ENCODE data around the gene KLK14.

Gene KLK14

DNA sequence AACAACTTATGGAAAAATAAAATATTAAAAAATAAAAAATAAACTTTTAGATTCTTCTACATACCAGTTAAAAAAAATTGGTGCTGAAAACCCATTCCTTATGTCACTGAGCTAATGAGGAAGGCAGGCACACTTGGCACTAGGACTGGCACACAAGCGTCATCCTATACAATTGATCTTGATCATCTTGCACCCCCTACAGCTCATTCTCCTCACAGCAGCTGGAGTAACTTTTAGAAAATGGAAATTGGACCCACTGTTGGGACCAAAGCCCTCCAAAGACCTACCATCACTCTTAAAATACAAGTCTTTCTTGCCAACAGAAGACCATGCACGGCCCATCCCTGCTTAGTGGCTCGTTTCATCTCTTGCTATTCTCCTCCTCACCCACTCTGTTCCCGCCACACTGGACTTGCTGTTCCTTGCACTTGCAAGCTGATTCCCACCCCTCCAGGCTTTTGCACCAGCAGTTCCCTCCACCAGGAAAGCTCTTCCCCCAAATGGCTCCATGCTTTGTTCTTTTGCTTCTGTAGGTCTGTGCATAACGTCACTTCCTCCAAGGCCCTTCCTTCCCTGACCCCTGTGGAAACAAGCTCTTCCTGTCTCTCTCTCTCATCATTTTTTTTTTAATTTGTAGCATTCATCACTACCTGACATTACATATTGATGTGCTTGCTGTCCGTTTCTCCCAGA lies 13.9 kb upstream of the KLK14 start:
- no peak overlapping the region for H3K4me3 ChIP-seq (replicated peaks; ENCODE audit: low read depth, low read length)
- peak; percentile 10 for DNase-seq (ENCODE audit: low read depth)
- TF ChIP-seq, protein P1, sequence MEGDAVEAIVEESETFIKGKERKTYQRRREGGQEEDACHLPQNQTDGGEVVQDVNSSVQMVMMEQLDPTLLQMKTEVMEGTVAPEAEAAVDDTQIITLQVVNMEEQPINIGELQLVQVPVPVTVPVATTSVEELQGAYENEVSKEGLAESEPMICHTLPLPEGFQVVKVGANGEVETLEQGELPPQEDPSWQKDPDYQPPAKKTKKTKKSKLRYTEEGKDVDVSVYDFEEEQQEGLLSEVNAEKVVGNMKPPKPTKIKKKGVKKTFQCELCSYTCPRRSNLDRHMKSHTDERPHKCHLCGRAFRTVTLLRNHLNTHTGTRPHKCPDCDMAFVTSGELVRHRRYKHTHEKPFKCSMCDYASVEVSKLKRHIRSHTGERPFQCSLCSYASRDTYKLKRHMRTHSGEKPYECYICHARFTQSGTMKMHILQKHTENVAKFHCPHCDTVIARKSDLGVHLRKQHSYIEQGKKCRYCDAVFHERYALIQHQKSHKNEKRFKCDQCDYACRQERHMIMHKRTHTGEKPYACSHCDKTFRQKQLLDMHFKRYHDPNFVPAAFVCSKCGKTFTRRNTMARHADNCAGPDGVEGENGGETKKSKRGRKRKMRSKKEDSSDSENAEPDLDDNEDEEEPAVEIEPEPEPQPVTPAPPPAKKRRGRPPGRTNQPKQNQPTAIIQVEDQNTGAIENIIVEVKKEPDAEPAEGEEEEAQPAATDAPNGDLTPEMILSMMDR (IDR thresholded peaks at IDR 0.05; ENCODE audit: low read length, missing control alignments): peak; percentile 25

DNA sequence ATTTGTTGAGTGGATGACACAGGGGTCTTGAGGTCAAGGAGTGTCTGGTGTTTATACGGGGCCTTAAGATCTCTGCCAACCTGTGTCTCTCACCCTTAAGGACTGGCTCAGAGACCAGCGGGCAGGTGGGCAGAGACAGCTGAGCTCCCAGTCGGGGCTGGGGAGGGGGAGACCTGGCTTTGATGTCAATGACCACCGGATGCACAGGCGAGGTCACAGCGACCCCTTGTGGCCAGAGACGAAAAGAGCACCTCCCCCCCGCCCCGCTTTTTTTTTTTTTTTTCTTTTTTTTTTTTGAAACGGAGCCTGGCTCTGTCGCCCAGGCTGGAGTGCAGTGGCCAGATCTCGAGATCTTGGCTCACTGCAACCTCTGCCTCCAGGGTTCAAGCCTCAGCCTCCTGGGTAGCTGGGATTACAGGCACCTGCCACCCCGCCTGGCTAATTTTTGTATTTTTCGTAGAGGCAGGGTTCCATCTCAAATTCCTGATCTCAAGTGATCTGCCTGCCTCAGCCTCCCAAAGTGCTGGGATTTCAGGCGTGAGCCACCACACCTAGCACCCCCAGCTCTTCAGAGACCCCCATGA lies 12.1 kb upstream of the KLK14 start:
- no peak overlapping the region for H3K4me3 ChIP-seq (replicated peaks; ENCODE audit: low read depth, low read length)
- TF ChIP-seq, protein P1 (IDR thresholded peaks at IDR 0.05; ENCODE audit: low read length, missing control alignments): peak; percentile 56
- DNase-seq (ENCODE audit: low read depth): peak; percentile 12

DNA sequence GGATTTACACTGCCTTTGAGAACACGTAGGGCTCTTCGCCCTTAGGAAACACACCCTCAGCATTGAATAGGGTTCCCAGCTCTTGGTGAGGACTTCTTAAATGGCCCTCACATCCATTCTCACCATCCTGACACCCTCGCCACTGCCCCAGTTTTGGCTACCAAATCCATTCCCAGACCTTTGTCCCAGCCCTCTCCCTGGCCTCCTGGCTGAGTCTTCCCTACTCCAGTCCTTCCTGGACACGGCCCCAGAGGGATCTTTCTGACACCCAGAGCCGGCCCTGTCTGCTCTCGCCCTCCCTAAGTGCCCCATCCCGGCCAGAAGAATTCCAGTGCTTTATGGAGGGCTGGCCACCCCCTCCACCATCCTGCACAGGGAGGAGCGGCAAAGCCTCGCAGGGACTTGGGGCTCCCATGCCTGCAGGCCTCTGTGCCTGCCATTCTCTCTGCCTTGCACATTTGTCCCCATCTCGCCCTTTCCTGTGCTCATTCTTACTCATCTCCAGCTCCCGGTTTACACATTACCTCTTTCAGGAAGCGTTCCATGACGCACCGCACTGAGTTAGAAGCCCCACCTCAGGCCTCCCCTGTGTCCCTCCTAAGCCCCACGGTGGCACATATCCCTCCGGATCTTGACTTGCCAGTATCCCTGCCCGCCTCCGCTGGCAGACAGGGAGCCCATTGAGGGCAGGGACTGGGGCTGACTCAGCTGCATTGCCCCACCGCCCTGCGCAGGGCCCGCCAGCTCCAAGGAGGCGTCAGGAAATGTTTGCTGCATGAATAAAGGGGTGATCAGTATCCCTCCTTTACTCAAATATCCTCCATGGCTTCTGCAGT lies 11.0 kb upstream of the KLK14 start:
- TF ChIP-seq, protein P1 (IDR thresholded peaks at IDR 0.05; ENCODE audit: low read length, missing control alignments): no peak
- DNase-seq (ENCODE audit: low read depth): no peak
- H3K4me3 ChIP-seq (replicated peaks; ENCODE audit: low read depth, low read length): no peak overlapping the region

DNA sequence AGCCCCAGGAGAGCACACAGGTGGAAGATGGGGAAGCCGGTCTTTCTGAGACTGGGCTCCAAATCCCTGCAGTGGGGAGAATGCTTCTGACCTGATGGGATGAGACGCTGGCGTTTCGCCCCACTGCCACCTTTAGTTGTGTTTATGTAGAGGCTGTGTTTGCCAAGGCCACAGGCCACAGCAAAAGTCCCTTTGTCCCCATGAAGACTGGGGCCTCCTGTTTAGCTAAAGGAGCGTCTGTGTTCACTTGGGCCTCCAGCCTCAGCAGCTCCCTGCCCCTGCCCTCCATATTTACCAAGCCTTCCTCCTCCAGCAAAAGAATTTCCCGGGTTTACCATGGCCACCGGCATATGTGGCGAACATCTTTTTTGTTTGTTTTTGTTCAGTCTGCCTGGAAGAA lies 10.4 kb upstream of the KLK14 start:
- no peak for DNase-seq (ENCODE audit: low read depth)
- no peak overlapping the region for H3K4me3 ChIP-seq (replicated peaks; ENCODE audit: low read depth, low read length)
- TF ChIP-seq, protein P1 (IDR thresholded peaks at IDR 0.05; ENCODE audit: low read length, missing control alignments): no peak

DNA sequence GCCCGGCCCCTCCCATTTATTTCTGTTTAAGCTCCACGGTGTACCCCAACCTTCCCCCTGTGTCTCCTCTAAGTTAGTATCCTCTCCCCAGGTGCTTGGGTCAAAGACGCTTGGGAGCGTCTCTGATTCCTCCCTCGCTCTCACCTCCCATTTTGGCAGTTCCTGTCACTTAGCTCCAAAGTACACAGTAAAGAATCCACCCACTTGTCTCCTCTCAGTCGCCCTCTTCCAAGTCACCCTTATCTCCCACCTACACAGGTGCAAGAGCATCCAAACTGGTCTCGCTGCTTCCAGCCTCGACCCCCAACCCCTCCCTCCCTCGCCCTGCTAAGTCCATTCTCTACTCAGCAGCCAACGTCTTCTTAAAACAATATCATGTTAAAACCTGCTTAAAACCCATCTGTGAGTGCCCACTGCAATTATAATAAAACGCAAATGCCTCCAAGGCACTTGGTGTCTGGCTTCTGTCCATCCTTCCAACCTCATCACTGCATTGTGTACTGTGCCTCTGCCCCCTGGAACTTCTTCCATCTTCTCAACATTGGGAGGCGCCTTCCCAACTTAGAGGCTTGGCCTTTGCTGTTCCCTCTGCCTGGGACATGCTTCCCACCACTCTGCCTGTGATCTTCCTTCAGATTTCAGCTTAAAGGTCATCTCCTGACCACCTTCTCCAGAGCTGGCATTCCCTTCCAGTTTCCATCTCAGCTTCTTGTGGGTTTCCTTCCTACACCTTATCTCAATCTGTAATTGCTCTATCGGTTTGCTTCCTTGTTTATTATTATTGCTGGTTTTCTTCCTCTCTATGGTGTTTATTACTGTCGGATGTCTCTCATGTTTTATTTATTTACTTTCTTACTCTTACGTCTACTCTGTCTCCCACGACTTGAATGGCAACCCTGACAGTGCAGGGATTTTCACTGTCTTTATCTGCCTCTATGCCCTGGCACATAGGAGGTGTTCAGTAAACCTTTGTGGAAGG lies 9.5 kb upstream of the KLK14 start:
- no peak overlapping the region for H3K4me3 ChIP-seq (replicated peaks; ENCODE audit: low read depth, low read length)
- no peak for DNase-seq (ENCODE audit: low read depth)
- TF ChIP-seq, protein P1 (IDR thresholded peaks at IDR 0.05; ENCODE audit: low read length, missing control alignments): no peak

DNA sequence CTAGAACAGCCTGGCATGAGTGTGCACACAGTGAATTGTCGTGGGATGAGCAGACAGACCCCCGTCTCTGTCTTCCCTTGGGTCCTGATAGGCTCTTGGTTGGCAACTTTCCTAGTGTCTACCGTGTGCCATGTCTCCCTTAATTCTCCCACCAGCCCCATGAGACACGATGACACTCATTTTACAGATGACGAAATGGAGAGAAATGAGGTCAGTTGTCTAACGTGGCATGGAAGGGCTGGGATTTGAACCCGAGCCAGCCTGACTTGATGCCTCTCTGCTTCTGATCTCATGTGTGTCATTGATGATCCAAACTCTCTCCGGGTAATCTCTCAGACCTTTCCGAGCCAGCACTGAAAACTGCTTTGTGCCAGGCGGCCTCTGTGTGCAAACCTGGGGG lies 8.4 kb upstream of the KLK14 start:
- TF ChIP-seq, protein P1 (IDR thresholded peaks at IDR 0.05; ENCODE audit: low read length, missing control alignments): no peak
- H3K4me3 ChIP-seq (replicated peaks; ENCODE audit: low read depth, low read length): no peak overlapping the region
- DNase-seq (ENCODE audit: low read depth): no peak

Measured in fibroblast of pulmonary artery (primary cell).